PFSK-1 (cell line): Measurements from ENCODE around the gene UNC119.

Experiments used
- FOXP2 ChIP-seq: optimal IDR thresholded peaks from 2 replicates; pipeline ENCODE3; 2011; ENCODE audit warnings: borderline replicate concordance, control low read depth, inconsistent platforms; ENCODE audit not compliant: insufficient read depth; ENCODE audit errors: extremely low read length, extremely low read depth
- POLR2AphosphoS5 ChIP-seq: IDR thresholded peaks from 2 replicates; pipeline ENCODE4 v1.6.1; 2012; ENCODE audit warnings: low read depth, mild to moderate bottlenecking, control low read depth, low read length, moderate library complexity
- SIN3A ChIP-seq: IDR thresholded peaks from 2 replicates; pipeline ENCODE4 v1.6.1; 2012; ENCODE audit warnings: mild to moderate bottlenecking, low read length, moderate library complexity, borderline replicate concordance; ENCODE audit not compliant: insufficient read depth
- TAF1 ChIP-seq: IDR thresholded peaks from 2 replicates; pipeline ENCODE4 v1.6.1; 2012; ENCODE audit warnings: low read length, control low read depth, borderline replicate concordance; ENCODE audit not compliant: insufficient read depth
- TF ChIP-seq, protein P1 (sequence below), 2 experiments: IDR thresholded peaks; 2 replicates each; pipeline versions ENCODE4 v1.6.1 to v1.8.0; 2011 to 2012; ENCODE audit warnings: low read depth in 2 of 2, low read length in 2 of 2, control low read depth in 1 of 2, inconsistent platforms in 1 of 2, mild to moderate bottlenecking in 1 of 2, moderate library complexity in 1 of 2; ENCODE audit not compliant: insufficient read depth in 1 of 2

UNC119 gene

DNA sequence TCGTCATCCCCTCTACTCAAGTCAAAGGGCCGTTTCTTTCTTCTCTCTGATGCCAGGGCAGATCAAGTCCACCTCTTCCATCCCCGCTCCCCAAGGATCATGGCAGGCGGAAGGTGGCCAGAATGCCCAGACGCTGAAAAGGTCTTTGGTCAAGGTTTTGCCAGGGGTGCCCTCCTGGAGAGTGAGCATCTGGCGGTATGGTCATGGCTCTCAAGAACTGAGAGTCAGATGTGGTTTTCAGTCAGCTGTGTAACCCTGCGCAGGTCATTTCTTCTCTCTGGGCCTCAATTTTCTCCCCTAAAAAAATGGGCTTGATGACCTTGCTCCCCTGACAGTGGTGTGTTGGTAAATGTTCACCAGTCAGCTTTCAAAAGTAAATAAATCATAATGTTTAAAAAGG is 33.8 kb downstream of the UNC119 start:
- no peak for TF ChIP-seq TAF1
- TF ChIP-seq, protein P1, sequence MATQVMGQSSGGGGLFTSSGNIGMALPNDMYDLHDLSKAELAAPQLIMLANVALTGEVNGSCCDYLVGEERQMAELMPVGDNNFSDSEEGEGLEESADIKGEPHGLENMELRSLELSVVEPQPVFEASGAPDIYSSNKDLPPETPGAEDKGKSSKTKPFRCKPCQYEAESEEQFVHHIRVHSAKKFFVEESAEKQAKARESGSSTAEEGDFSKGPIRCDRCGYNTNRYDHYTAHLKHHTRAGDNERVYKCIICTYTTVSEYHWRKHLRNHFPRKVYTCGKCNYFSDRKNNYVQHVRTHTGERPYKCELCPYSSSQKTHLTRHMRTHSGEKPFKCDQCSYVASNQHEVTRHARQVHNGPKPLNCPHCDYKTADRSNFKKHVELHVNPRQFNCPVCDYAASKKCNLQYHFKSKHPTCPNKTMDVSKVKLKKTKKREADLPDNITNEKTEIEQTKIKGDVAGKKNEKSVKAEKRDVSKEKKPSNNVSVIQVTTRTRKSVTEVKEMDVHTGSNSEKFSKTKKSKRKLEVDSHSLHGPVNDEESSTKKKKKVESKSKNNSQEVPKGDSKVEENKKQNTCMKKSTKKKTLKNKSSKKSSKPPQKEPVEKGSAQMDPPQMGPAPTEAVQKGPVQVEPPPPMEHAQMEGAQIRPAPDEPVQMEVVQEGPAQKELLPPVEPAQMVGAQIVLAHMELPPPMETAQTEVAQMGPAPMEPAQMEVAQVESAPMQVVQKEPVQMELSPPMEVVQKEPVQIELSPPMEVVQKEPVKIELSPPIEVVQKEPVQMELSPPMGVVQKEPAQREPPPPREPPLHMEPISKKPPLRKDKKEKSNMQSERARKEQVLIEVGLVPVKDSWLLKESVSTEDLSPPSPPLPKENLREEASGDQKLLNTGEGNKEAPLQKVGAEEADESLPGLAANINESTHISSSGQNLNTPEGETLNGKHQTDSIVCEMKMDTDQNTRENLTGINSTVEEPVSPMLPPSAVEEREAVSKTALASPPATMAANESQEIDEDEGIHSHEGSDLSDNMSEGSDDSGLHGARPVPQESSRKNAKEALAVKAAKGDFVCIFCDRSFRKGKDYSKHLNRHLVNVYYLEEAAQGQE (IDR thresholded peaks at IDR 0.05; ENCODE audit: insufficient read depth in 1 of 2, low read depth in 2 of 2, low read length in 2 of 2), result no peak
- no peak for TF ChIP-seq FOXP2
- no peak for TF ChIP-seq SIN3A
- no peak for TF ChIP-seq POLR2AphosphoS5

DNA sequence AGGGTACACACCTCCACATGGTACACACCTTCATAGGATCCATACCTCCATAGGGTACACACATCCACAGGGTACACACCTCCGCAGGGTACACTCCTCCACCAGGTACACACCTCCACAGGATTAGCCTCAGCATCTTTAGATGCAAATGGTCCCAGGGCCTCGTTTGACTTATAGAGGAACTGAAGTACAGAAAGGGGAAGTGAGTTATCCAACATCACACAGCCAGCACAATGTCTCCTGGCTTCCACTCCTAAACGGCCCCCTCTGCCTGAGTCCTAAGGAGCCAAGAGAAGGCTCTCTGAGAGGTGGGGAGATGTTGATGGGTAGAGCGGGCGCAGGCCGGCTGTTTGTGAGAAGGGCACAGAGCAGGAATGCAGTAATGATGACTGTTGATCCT is 34.3 kb downstream of the UNC119 start:
- no peak for TF ChIP-seq POLR2AphosphoS5
- no peak for TF ChIP-seq FOXP2
- TF ChIP-seq, protein P1 (IDR thresholded peaks at IDR 0.05; ENCODE audit: insufficient read depth in 1 of 2, low read depth in 2 of 2, low read length in 2 of 2), result no peak
- no peak for TF ChIP-seq SIN3A
- no peak for TF ChIP-seq TAF1

DNA sequence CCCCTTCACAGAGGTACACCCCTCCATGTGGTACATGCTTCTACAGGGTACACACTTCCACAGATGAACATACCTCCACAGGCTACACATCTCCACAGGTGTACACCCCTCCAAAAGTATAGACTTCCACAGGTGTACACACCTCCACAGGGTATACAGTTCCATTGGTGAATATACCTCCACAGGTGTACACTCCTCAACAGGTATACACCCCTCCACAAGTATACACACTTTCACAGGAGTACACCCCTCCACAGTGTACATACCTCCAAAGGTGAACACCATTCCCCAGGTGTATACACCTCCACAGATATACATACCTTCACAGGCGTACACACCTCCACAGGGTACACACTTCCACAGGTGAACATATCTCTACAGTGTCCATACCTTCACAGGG is 36.9 kb downstream of the UNC119 start:
- TF ChIP-seq SIN3A, result no peak

DNA sequence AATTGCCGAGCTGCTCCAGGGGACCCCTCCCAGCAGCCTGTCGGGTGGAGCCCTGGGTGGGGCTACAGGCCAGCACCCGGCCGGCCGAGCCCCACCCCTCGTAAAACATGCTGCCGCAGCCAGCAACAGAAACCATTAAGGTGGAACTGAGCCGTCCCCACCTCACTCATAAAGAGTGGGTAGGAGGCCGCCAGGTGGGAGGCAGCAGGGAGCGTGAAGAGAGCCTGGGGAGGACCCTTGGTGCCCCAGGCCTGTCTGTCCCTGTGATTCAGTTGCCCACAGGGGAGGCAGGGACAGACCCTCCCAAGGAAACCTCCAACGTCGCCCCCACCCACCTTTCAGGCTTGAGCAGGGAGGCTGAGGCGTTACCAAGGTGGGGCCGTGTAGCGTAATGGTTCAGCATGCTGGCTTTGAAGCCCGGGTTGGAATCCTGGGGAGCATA is 37.8 kb downstream of the UNC119 start:
- TF ChIP-seq POLR2AphosphoS5, result no peak
- no peak for TF ChIP-seq FOXP2
- TF ChIP-seq, protein P1 (IDR thresholded peaks at IDR 0.05; ENCODE audit: insufficient read depth in 1 of 2, low read depth in 2 of 2, low read length in 2 of 2), result no peak
- TF ChIP-seq TAF1, result no peak
- TF ChIP-seq SIN3A, result no peak

DNA sequence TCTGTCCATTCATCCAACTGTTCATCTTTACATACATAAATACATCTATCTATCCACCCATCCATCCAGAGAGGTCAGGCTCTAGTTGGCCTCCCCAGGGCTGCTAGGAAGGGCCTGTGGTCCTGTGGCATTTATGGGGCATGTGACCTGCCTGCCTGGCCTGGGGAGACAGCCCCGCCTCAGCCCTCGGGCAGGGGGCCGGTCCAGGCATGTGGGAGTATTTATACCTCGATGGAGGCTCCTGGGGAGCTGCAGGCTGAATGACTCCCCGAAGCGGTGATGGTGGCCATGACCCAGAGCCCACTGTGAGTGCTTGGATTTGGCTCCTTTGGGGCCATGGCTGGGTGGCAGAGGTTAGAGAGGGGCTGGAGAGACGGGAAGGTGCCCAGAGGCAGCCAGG is 38.9 kb downstream of the UNC119 start:
- no peak for TF ChIP-seq POLR2AphosphoS5
- no peak for TF ChIP-seq FOXP2
- TF ChIP-seq, protein P1 (IDR thresholded peaks at IDR 0.05; ENCODE audit: insufficient read depth in 1 of 2, low read depth in 2 of 2, low read length in 2 of 2), result no peak
- no peak for TF ChIP-seq TAF1
- no peak for TF ChIP-seq SIN3A
